CD4-positive, alpha-beta T cell treated with Interleukin-4 for 4 hours (primary cell): ENCODE data around the gene ATG9B.

Experiments used
- DNase-seq: peaks from one replicate; pipeline ENCODE4 v3.0.0-alpha.2; 2020

ATG9B gene

GRCh38 chr7:150977382-150978125, 46.7 kb downstream of the ATG9B start:
- no peak for DNase-seq

- DNase-seq = no peak
Observed at GRCh38 chr7:150976529-150977381, 47.5 kb downstream of the ATG9B start.

GRCh38 chr7:150975536-150976319, 48.6 kb downstream of the ATG9B start:
- no peak for DNase-seq

GRCh38 chr7:150974468-150975391, 49.6 kb downstream of the ATG9B start:
- peak; percentile 84 for DNase-seq

GRCh38 chr7:150973571-150974451, 50.5 kb downstream of the ATG9B start:
- DNase-seq = peak; percentile 16

GRCh38 chr7:150972741-150973140, 51.6 kb downstream of the ATG9B start:
- DNase-seq = no peak

- DNase-seq = no peak
Observed at GRCh38 chr7:150972023-150972468, 52.2 kb downstream of the ATG9B start.

- no peak for DNase-seq
Observed at GRCh38 chr7:150971242-150972022, 52.9 kb downstream of the ATG9B start.

- DNase-seq = no peak
Observed at GRCh38 chr7:150970424-150970823, 53.9 kb downstream of the ATG9B start.

- DNase-seq = no peak
Observed at GRCh38 chr7:150969475-150969874, 54.8 kb downstream of the ATG9B start.

GRCh38 chr7:150968734-150969372, 55.4 kb downstream of the ATG9B start:
- DNase-seq = no peak

- DNase-seq = no peak
Observed at GRCh38 chr7:150968056-150968733, 56.1 kb downstream of the ATG9B start.

GRCh38 chr7:150967349-150967748, 56.9 kb downstream of the ATG9B start:
- no peak for DNase-seq

GRCh38 chr7:150966002-150966401, 58.3 kb downstream of the ATG9B start:
- no peak for DNase-seq

GRCh38 chr7:150965273-150965830, 58.9 kb downstream of the ATG9B start:
- DNase-seq = no peak
